Endothelial cell (in vitro differentiated cells): ENCODE results near the gene APOBEC2. TPM values are rescaled to one million over a fixed set of nuclear protein-coding genes. Genes with fewer than 3 reads are reported as not detected.
A peak's percentile ranks its signal among the peaks of the same experiment; 100 is the strongest.

Experiments used
- DNase-seq: peaks from one replicate; pipeline ENCODE4 v3.0.0; 2021; ENCODE audit warnings: low spot score
- H3K27ac Mint-ChIP-seq: one replicate; pipeline ENCODE4 v1.8.0; 2021; ENCODE audit warnings: mixed read lengths, inconsistent platforms; ENCODE audit not compliant: unreplicated experiment
- H3K27me3 Mint-ChIP-seq: one replicate; pipeline ENCODE4 v1.8.0; 2021; ENCODE audit warnings: mild to moderate bottlenecking, moderate library complexity, mixed read lengths, inconsistent platforms; ENCODE audit not compliant: unreplicated experiment
- H3K36me3 Mint-ChIP-seq: one replicate; pipeline ENCODE4 v1.8.0; 2021; ENCODE audit warnings: mild to moderate bottlenecking, low read depth, mixed read lengths, inconsistent platforms; ENCODE audit not compliant: unreplicated experiment
- H3K4me1 Mint-ChIP-seq: one replicate; pipeline ENCODE4 v1.8.0; 2021; ENCODE audit warnings: mild to moderate bottlenecking, mixed read lengths, inconsistent platforms; ENCODE audit not compliant: unreplicated experiment
- H3K4me3 Mint-ChIP-seq: one replicate; pipeline ENCODE4 v1.8.0; 2021; ENCODE audit warnings: mild to moderate bottlenecking, mixed read lengths, inconsistent platforms; ENCODE audit not compliant: unreplicated experiment
- H3K9me3 Mint-ChIP-seq: one replicate; pipeline ENCODE4 v1.8.0; 2021; ENCODE audit warnings: mixed read lengths, inconsistent platforms; ENCODE audit not compliant: unreplicated experiment
- CTCF ChIP-seq: fragments of 200-600 bp; sonication (generic); IDR thresholded peaks from one replicate; pipeline ENCODE4 v1.5.0; 2021; ENCODE audit warnings: antibody characterized with exemption; ENCODE audit not compliant: unreplicated experiment
- total RNA-seq: library from RNA; stranded (reverse); fragmentation: NEBNext Ultra II Directional; extraction: Animal tissue kit (Norgen Biotek cat#: 25700); gene quantifications from one replicate; pipeline ENCODE4 v1.2.1, GENCODE V29; 2021; ENCODE audit not compliant: unreplicated experiment

APOBEC2 gene
- total RNA-seq, 1 donor from 2014 or later, result not detected

GRCh38 chr6:41077536-41077935 is 24.5 kb downstream of the APOBEC2 start:
- H3K27ac Mint-ChIP-seq, result no peak overlapping the region
- no peak overlapping the region for H3K4me3 Mint-ChIP-seq
- H3K27me3 Mint-ChIP-seq, result peaks cover 9% of the 10 kb centered on the region
- H3K4me1 Mint-ChIP-seq, result peaks cover 52% of the 10 kb centered on the region
- no peak for TF ChIP-seq CTCF
- DNase-seq, result no peak
- no peaks in the 10 kb centered on the region for H3K9me3 Mint-ChIP-seq
- H3K36me3 Mint-ChIP-seq, result peaks cover 15% of the 10 kb centered on the region

DNA sequence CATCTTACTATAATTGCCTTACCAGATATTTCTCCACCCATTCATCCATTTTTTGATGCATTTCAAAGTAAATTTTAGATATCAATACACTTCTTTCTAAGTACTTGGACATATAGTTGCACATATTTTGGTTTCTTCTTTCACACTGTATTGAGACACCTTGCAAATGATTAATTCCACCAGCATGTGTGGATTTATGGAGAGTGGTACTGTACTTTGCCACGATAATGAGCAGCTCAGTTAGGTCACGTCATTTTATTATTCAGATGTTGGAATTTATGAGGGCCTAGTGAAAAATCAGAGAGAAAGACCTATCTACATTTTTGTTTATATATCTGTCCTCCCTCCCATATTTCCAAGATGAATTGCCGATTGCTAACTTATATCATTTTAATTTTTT is 25.1 kb downstream of the APOBEC2 start:
- H3K9me3 Mint-ChIP-seq, result no peaks in the 10 kb centered on the region
- peaks cover 15% of the 10 kb centered on the region for H3K36me3 Mint-ChIP-seq
- no peak for TF ChIP-seq CTCF
- H3K27ac Mint-ChIP-seq, result no peak overlapping the region
- H3K4me3 Mint-ChIP-seq, result no peak overlapping the region
- H3K27me3 Mint-ChIP-seq, result peaks cover 6% of the 10 kb centered on the region
- DNase-seq, result no peak
- peaks cover 52% of the 10 kb centered on the region for H3K4me1 Mint-ChIP-seq

DNA sequence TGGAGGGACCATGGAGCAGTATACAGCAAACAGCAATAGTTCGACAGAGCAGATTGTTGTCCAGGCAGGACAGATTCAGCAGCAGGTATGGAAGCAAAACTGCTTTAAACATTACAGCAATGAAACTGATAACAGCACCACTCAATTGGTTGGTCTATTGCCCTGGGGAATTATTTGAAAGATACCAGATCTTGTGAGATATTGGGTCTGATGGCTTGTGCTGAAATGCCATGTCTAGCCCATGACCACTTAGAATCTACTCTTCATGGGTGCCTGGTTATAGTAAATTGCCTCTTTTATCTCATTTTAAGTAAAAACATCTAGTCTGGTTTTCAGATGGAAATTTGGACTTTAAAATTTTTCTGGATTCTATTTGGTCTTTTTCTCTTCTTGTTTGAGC is 26.1 kb downstream of the APOBEC2 start:
- Mint-ChIP-seq H3K36me3 (peaks cover 12% of the 10 kb centered on the region), H3K27ac (peak overlapping the region; percentile 36), H3K9me3 (no peaks in the 10 kb centered on the region), H3K4me3 (peak overlapping the region; percentile 71), H3K4me1 (peaks cover 48% of the 10 kb centered on the region), H3K27me3 (peaks cover 2% of the 10 kb centered on the region)
- no peak for TF ChIP-seq CTCF
- no peak for DNase-seq

- no peaks in the 10 kb centered on the region for H3K9me3 Mint-ChIP-seq
- peaks cover 12% of the 10 kb centered on the region for H3K36me3 Mint-ChIP-seq
- TF ChIP-seq CTCF, result no peak
- no peak for DNase-seq
- peak overlapping the region; percentile 59 for H3K27ac Mint-ChIP-seq
- H3K4me1 Mint-ChIP-seq, result peaks cover 34% of the 10 kb centered on the region
- no peaks in the 10 kb centered on the region for H3K27me3 Mint-ChIP-seq
- peak overlapping the region; percentile 56 for H3K4me3 Mint-ChIP-seq
These were observed 27.6 kb downstream of the APOBEC2 start for GRCh38 chr6:41080621-41081020.

DNA sequence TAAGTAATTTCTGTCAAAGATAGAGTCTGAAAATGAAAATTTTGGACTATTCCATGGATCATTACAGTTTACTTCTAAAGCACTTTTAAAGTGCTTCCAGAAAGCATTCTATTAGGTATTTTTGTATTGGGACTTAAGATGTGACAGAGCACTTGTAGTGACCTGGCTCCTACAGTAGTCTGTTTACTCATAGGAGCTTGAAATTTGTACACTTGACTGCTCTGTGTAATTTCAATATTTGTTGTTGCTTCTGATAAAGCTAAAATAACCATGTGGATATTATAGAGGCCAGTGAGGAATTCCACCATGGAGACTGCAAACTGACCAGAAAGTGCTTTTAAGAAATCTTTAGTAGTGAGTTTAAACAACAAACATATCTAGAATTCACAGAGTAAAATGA is 30.1 kb downstream of the APOBEC2 start:
- no peaks in the 10 kb centered on the region for H3K9me3 Mint-ChIP-seq
- H3K4me1 Mint-ChIP-seq, result peaks cover 27% of the 10 kb centered on the region
- H3K36me3 Mint-ChIP-seq, result peaks cover 12% of the 10 kb centered on the region
- no peak for TF ChIP-seq CTCF
- no peak for DNase-seq
- no peak overlapping the region for H3K27ac Mint-ChIP-seq
- no peak overlapping the region for H3K4me3 Mint-ChIP-seq
- H3K27me3 Mint-ChIP-seq, result peaks cover 2% of the 10 kb centered on the region
